HEK293T (cell line): Measurements from ENCODE around the gene RNF123.

Source experiments
- CTCF ChIA-PET: fragments of 350-600 bp; formaldehyde crosslinking; extraction: SDS; loops from one replicate; lab custom pipeline; 2021; ENCODE audit warnings: antibody characterized with exemption, inconsistent platforms; lab: Yijun Ruan, JAX
- POLR2A ChIA-PET: fragments of 350-600 bp; formaldehyde crosslinking; extraction: SDS; loops from one replicate; lab custom pipeline; 2020; ENCODE audit warnings: antibody characterized with exemption, inconsistent platforms; lab: Yijun Ruan, JAX
- DNase-seq: peaks from one replicate; pipeline ENCODE4 v3.0.0; 2012; ENCODE audit warnings: mixed read lengths; ENCODE audit errors: extremely low spot score
- ARNT ChIP-seq: fragments of 450-650 bp; IDR thresholded peaks from 2 replicates; pipeline ENCODE4 v1.6.1; 2017; ENCODE audit warnings: mild to moderate bottlenecking
- BHLHE40 ChIP-seq: fragments of 450-650 bp; IDR thresholded peaks from 2 replicates; pipeline ENCODE4 v1.6.1; 2016; ENCODE audit warnings: mild to moderate bottlenecking, moderate library complexity, borderline replicate concordance
- CTBP1 ChIP-seq: fragments of 450-650 bp; IDR thresholded peaks from 2 replicates; pipeline ENCODE4 v1.6.1; 2016; ENCODE audit warnings: borderline replicate concordance
- ELF4 ChIP-seq: fragments of 450-650 bp; IDR thresholded peaks from 2 replicates; pipeline ENCODE4 v1.6.1; 2017; ENCODE audit warnings: antibody characterized with exemption
- FOXA1 ChIP-seq: fragments of 450-650 bp; IDR thresholded peaks from 2 replicates; pipeline ENCODE4 v1.6.1; 2016; ENCODE audit warnings: mild to moderate bottlenecking
- FOXK2 ChIP-seq: fragments of 450-650 bp; IDR thresholded peaks from 2 replicates; pipeline ENCODE4 v1.6.1; 2016; ENCODE audit warnings: mild to moderate bottlenecking
- FOXM1 ChIP-seq: fragments of 450-650 bp; IDR thresholded peaks from 2 replicates; pipeline ENCODE4 v1.6.1; 2017; ENCODE audit warnings: mild to moderate bottlenecking, borderline replicate concordance
- HDGF ChIP-seq: fragments of 450-650 bp; IDR thresholded peaks from 2 replicates; pipeline ENCODE4 v1.6.1; 2017; ENCODE audit warnings: antibody characterized with exemption, borderline replicate concordance
- L3MBTL2 ChIP-seq: fragments of 450-650 bp; conservative IDR thresholded peaks from 2 replicates; pipeline ENCODE4 v1.6.1; 2016; ENCODE audit warnings: mild to moderate bottlenecking
- LEF1 ChIP-seq: fragments of 450-650 bp; IDR thresholded peaks from 2 replicates; pipeline ENCODE4 v1.6.1; 2017; ENCODE audit warnings: mild to moderate bottlenecking, borderline replicate concordance
- NFRKB ChIP-seq: fragments of 450-650 bp; IDR thresholded peaks from 2 replicates; pipeline ENCODE4 v1.6.1; 2016; ENCODE audit warnings: mild to moderate bottlenecking, moderate library complexity
- SP1 ChIP-seq: fragments of 450-650 bp; IDR thresholded peaks from 2 replicates; pipeline ENCODE4 v1.6.1; 2017
- SUZ12 ChIP-seq: fragments of 450-650 bp; IDR thresholded peaks from 2 replicates; pipeline ENCODE4 v1.6.1; 2016; ENCODE audit warnings: mild to moderate bottlenecking
- TARDBP ChIP-seq: fragments of 450-650 bp; IDR thresholded peaks from 2 replicates; pipeline ENCODE4 v1.6.1; 2016
- ZNF384 ChIP-seq: fragments of 450-650 bp; IDR thresholded peaks from 2 replicates; pipeline ENCODE4 v1.6.1; 2016
- TF ChIP-seq, protein P1 (sequence below): fragments of 450-650 bp; IDR thresholded peaks from 2 replicates; pipeline ENCODE4 v1.6.1; 2016

The RNF123 gene

DNA sequence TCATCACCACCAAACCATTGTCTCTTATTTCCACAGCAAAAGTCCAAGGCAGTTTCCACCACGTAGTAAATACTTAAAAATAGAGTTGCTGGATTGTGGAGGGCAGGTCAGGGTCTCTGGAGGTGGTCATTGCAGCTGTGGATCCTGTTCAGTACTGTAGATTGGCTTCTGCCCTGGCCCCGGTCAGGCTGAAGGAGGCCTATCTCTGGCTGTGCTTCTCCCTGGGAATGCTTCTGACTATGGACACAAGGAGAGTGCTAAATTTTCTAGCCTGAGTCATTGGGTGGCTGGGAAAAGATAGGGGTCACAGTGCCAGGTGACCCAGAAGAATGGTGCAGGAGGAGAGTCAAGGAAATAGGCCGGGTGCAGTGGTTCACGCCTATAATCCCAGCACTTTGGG is 60.7 kb downstream of the RNF123 start:
- POLR2A ChIA-PET: no interaction called here
- DNase-seq: no peak
- no peak for TF ChIP-seq FOXK2
- no peak for TF ChIP-seq CTBP1
- no peak for TF ChIP-seq SUZ12
- no peak for TF ChIP-seq ZNF384
- CTCF ChIA-PET: no interaction called here

DNA sequence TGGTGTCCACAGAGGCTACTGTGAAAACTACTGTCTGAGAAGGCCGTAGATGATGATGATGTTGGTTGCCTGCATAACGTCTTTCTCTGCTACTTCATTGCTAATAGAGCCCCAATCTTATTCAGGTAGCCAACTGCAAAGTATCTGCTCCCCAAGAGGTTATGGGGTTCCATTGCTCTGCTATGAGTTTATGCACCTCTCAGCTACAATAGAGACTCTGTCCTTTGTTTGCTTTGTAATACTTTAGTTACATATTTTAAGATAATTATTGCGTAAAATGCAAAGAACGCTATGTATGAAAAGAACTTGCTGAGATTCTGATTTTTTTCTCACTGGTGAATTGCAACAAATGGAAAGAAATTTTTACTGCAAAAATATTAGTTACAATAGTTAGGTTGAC is 62.1 kb downstream of the RNF123 start:
- DNase-seq: no peak
- TF ChIP-seq L3MBTL2 (no peak), SP1 (no peak), LEF1 (no peak), CTBP1 (no peak), ELF4 (no peak), ZNF384 (no peak), BHLHE40 (no peak), FOXM1 (no peak), SUZ12 (no peak), ARNT (no peak), FOXK2 (no peak)
- ChIA-PET CTCF (no interaction called here), POLR2A (no interaction called here)

DNA sequence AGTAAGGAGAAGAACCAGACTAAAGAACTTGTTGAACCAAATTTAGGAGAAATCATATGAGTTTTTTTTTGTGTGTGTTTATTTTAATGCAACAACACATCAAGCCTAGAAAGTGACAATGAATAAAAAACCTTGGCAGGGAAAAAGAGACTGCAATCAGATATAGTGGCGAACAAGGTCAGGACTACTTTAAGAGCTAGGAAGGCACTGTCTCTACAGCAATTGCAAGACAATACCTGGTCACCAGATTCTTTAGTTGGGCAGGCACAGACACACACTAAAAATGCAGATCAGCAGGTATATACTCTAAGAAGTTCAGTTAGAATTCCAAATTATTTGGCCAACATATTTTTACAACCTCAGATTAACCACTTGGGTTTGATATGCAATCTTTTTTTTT is 65.2 kb downstream of the RNF123 start:
- no peak for DNase-seq
- ChIA-PET CTCF (interaction anchor here (0.7 kb wide), 1 partner anchor 10 kb away, joined by 10 read pairs; no protein-coding TSS in a partner anchor), POLR2A (no interaction called here)

DNA sequence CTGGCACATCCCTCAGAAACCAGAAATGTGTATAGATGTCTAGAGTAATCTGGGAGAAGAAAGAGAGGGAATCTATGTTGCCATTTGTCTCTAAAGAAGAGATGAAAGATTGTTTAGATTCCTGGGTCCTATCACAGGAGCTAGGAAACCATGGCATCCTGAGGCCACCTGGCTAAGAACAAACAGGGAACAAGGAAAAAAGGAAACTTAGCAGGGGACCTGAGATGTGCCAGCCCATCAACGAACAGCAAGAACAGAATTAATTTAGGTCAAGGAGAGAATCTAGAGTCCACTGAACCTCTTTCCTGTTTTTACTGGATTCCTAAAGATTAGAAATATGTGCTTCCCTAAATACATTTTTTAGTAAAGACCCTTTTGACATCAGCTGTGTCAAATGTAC is 66.7 kb downstream of the RNF123 start:
- ChIA-PET POLR2A (no interaction called here), CTCF (no interaction called here)
- DNase-seq: no peak
- TF ChIP-seq SUZ12 (no peak), FOXK2 (no peak)

More for the DNA sequence above, 65.2 kb downstream of the RNF123 start:
- TF ChIP-seq SP1: no peak
- TF ChIP-seq TARDBP: no peak
- TF ChIP-seq FOXM1: no peak
- TF ChIP-seq ELF4: no peak
- TF ChIP-seq CTBP1: no peak
- no peak for TF ChIP-seq SUZ12
- TF ChIP-seq ZNF384: no peak
- no peak for TF ChIP-seq L3MBTL2
- TF ChIP-seq FOXK2: no peak
- TF ChIP-seq NFRKB: no peak
- TF ChIP-seq, protein P1, sequence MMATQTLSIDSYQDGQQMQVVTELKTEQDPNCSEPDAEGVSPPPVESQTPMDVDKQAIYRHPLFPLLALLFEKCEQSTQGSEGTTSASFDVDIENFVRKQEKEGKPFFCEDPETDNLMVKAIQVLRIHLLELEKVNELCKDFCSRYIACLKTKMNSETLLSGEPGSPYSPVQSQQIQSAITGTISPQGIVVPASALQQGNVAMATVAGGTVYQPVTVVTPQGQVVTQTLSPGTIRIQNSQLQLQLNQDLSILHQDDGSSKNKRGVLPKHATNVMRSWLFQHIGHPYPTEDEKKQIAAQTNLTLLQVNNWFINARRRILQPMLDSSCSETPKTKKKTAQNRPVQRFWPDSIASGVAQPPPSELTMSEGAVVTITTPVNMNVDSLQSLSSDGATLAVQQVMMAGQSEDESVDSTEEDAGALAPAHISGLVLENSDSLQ: no peak
- no peak for TF ChIP-seq BHLHE40
- TF ChIP-seq ARNT: no peak
- TF ChIP-seq FOXA1: no peak
- no peak for TF ChIP-seq HDGF
- TF ChIP-seq LEF1: no peak

DNA sequence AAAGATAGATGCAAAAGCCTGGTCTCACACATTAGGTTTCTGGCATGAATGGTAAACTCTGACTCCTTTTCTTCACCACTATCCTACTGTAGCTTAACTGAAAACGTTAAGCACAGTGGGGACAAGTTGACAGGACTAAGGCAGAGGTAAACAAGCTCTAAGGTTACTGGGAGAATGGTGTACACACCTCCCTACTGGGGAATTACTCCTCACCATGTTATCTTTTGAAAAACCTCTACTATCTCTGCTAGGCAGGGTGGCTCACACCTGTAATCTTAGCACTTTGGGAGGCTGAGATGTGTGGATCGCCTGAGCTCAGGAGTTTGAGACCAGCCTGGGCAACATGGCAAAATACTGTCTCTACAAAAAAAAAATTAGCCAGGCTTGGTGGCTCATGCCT is 67.8 kb downstream of the RNF123 start:
- ChIA-PET CTCF (interaction anchor here (0.7 to 1.1 kb wide), 2 partner anchors 82 to 292 kb away, joined by 3 to 5 read pairs; no protein-coding TSS in a partner anchor), POLR2A (interaction anchor here (0.9 kb wide), 1 partner anchor 39 kb away, joined by 3 read pairs; no protein-coding TSS in a partner anchor)
- no peak for TF ChIP-seq HDGF
- no peak for TF ChIP-seq FOXM1
- TF ChIP-seq SP1: no peak
- no peak for TF ChIP-seq FOXA1
- no peak for TF ChIP-seq BHLHE40
- no peak for TF ChIP-seq TARDBP
- TF ChIP-seq ELF4: no peak
- no peak for TF ChIP-seq LEF1
- no peak for TF ChIP-seq SUZ12
- no peak for TF ChIP-seq NFRKB
- TF ChIP-seq L3MBTL2: no peak
- TF ChIP-seq ZNF384: no peak
- TF ChIP-seq ARNT: no peak
- TF ChIP-seq CTBP1: no peak
- TF ChIP-seq, protein P1: no peak
- DNase-seq: no peak

DNA sequence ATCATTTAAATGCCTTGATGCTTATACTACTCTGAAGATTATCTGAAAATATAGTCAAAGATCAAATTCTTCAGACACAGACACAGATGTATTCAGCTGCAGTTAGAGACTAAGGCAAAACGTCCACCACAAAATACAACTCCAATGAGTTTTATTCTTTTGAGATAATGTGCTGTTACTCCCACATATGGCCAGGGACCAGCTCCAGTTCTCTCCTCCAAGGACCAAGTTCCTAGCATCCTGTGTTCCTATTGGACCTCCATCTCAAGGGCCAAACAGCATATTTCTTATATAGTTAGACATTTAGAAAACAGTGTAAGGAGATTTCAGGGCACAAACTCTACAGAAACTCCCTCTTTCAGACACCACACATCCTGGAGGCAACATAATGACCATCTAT is 69.9 kb downstream of the RNF123 start:
- ChIA-PET POLR2A (no interaction called here), CTCF (no interaction called here)
- TF ChIP-seq LEF1 (no peak), SUZ12 (no peak), HDGF (no peak), L3MBTL2 (no peak), BHLHE40 (no peak), ELF4 (no peak), ARNT (no peak), FOXM1 (no peak)

DNA sequence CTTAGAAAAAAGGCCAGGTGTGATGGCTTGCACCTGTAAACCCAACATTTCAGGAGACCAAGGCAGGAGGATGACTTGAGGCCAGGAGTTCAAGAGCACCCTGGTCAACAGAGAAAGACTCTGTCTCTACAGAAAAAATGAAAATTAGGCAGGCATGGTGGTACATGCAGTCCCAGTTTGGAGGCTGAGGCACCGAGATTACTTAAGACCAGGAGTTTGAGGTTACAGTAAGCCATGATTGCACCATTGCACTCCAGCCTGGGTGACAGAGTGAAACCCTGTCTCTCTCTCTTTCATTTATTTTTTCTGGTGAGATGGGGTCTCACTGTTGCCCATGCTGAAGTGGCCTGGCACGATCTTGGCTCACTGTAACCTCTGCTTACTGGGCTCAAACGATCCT is 72.3 kb downstream of the RNF123 start:
- CTCF ChIA-PET: no interaction called here

More for the DNA sequence above, 69.9 kb downstream of the RNF123 start:
- DNase-seq: no peak

More for the DNA sequence above, 72.3 kb downstream of the RNF123 start:
- no peak for TF ChIP-seq FOXK2
- TF ChIP-seq BHLHE40: no peak
- no peak for TF ChIP-seq FOXM1
- no peak for TF ChIP-seq CTBP1
- no peak for TF ChIP-seq NFRKB
- TF ChIP-seq SUZ12: no peak
- no peak for TF ChIP-seq L3MBTL2
- no peak for TF ChIP-seq LEF1
- TF ChIP-seq, protein P1: no peak
- TF ChIP-seq ARNT: no peak
- TF ChIP-seq ELF4: no peak
- no peak for TF ChIP-seq SP1
- TF ChIP-seq FOXA1: no peak
- TF ChIP-seq ZNF384: no peak
- POLR2A ChIA-PET: no interaction called here
- DNase-seq: no peak
